Spleen (tissue), 11 donors: Measurements from ENCODE around the gene TMEM209. TPM values are rescaled to one million over a fixed set of nuclear protein-coding genes. Genes with fewer than 3 reads are reported as not detected.

Experiments
- DNase-seq: peaks from one replicate; pipeline ENCODE4 v3.0.0-alpha.2; 2020
- H3K27ac ChIP-seq, 8 donors: fragments of 200-600 bp; sonication (generic) in 7 of 8; 1 replicate in 4 of 8; 2 replicates in 4 of 8; pipeline versions ENCODE4 v1.5.0 to v1.8.0; 2016 to 2021; ENCODE audit warnings: inconsistent platforms in 4 of 8, mild to moderate bottlenecking in 4 of 8, moderate library complexity in 1 of 8
- H3K27me3 ChIP-seq, 7 donors: fragments of 200-600 bp; sonication (generic) in 6 of 7; replicated peaks in 1 of 7; 1 replicate in 4 of 7; 2 replicates in 3 of 7; pipeline versions ENCODE4 v1.5.0 to v1.8.0; 2016 to 2021; ENCODE audit warnings: inconsistent platforms in 3 of 7, mild to moderate bottlenecking in 1 of 7
- H3K36me3 ChIP-seq, 6 donors: fragments of 200-600 bp; sonication (generic) in 5 of 6; 1 replicate in 4 of 6; 2 replicates in 2 of 6; pipeline versions ENCODE4 v1.5.0 to v1.8.0; 2016 to 2021; ENCODE audit warnings: inconsistent platforms in 2 of 6
- H3K4me1 ChIP-seq, 6 donors: fragments of 200-600 bp; sonication (generic) in 5 of 6; 1 replicate in 3 of 6; 2 replicates in 3 of 6; pipeline versions ENCODE4 v1.5.0 to v1.8.0; 2016 to 2021; ENCODE audit warnings: inconsistent platforms in 3 of 6
- H3K4me3 ChIP-seq, 8 donors: fragments of 200-600 bp; sonication (generic) in 7 of 8; 1 replicate in 4 of 8; 2 replicates in 4 of 8; pipeline versions ENCODE4 v1.5.0 to v1.8.0; 2016 to 2021; ENCODE audit warnings: inconsistent platforms in 4 of 8, mild to moderate bottlenecking in 4 of 8, moderate library complexity in 2 of 8
- H3K9me3 ChIP-seq, 8 donors: fragments of 200-600 bp; sonication (generic) in 7 of 8; 1 replicate in 4 of 8; 2 replicates in 4 of 8; pipeline versions ENCODE4 v1.5.0 to v1.8.0; 2016 to 2021; ENCODE audit warnings: inconsistent platforms in 4 of 8
- CTCF ChIP-seq, 11 experiments: fragments of 200-600 bp in 7 of 11; fragments of 450-650 bp in 4 of 11; sonication (generic) in 4 of 11; IDR thresholded peaks in 8 of 11; conservative IDR thresholded peaks in 3 of 11; 1 replicate in 7 of 11; 2 replicates in 4 of 11; pipeline versions ENCODE4 v1.4.0 to v1.8.0; 2016 to 2021; ENCODE audit warnings: antibody characterized with exemption in 11 of 11, inconsistent platforms in 4 of 11, mild to moderate bottlenecking in 1 of 11
- POLR2A ChIP-seq, 3 donors: fragments of 450-650 bp; IDR thresholded peaks; one replicate each; pipeline ENCODE4 v1.5.1; 2017; ENCODE audit warnings: antibody characterized with exemption in 3 of 3, mild to moderate bottlenecking in 1 of 3
- POLR2AphosphoS5 ChIP-seq, 3 donors: sonication (generic); formaldehyde crosslinking; IDR thresholded peaks; one replicate each; pipeline ENCODE4 v1.5.1; 2017; ENCODE audit warnings: antibody characterized with exemption in 3 of 3
- WGBS, 5 donors: extraction: QIAGEN DNeasy Blood & Tissue Kit in 3 of 5; methylation state at CpG; one replicate each; pipeline versions ENCODE4 v1.1.5 to v1.1.7; 2013 to 2018; 5-methylcytosine and 5-hydroxymethylcytosine counted together
- intact Hi-C: fragments of 100-400 bp; cut with DNase I; formaldehyde crosslinking; loops from one replicate; pipeline ENCODE4 v1.15.0; 2023; ENCODE audit warnings: low total_unique reads
- polyA plus RNA-seq, 3 donors: library from polyadenylated mRNA; stranded (reverse); fragments of 200-250 nt; gene quantifications; one replicate each; pipeline ENCODE4 v1.2.1, GENCODE V29; 2013
- total RNA-seq, 7 donors: library from RNA; depleted of rRNA in 3 of 7; stranded (reverse); fragments of >200 nt in 3 of 7; fragmentation: NEBNext Ultra II Directional in 4 of 7; extraction: Animal tissue kit (Norgen Biotek cat#: 25700) in 4 of 7; gene quantifications; one replicate each; pipeline versions ENCODE4 v1.1.0 to v1.2.1, GENCODE V29; 2016 to 2021
- donor health status: healthy with polysubstance abuse.
- donor health status: DM: no; HTN: no; CAD: no; lungs with moderate emphysema.
- donor health status: DM: no; HTN: no; CAD: no.
- donor health status: Bipolar disorder and iron deficiency.
- donor health status: healthy.
- donor health status: DM: no; HTN: no; CAD: no.
- donor health status: DM: yes; HTN: yes; CAD: no.

TMEM209 gene
- total and polyA plus RNA-seq, 10 donors: 5.9 to 25.4 (median 17.4) TPM

DNA sequence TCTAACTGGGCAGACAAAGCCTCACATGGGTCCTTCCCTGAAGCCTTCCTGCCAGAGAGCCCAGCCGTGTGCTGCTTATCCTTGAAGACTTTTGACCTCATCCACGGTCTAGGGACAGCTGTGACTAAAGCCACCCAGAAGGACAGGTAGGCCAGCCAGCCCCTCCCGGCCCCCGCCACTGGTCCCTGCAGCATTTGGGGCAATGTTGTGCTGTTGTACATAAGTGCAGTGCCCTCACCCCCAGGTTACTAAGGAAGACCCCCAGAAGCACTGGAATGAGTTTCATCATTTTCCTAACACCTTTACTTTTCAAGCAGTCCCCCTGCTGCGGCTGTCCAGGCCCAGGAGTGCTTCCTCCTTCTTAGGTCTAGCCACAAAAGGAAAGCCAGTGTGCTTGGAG lies 43.0 kb downstream of the TMEM209 start:
- no peak for DNase-seq
- Histone ChIP-seq H3K36me3 (peaks cover 4 to 91% (median 55%) of the 10 kb centered on the region in 6 donors), H3K4me1 (no peaks in the 10 kb centered on the region), H3K27ac (no peak overlapping the region), H3K9me3 (peaks cover 0 to 7% (median 0%) of the 10 kb centered on the region in 8 donors), H3K4me3 (no peak overlapping the region), H3K27me3 (no peaks in the 10 kb centered on the region)
- 74 to 97% (median 94%) methylated on average over 3 to 5 of the region's 5 CpGs for WGBS, 5 donors
- TF ChIP-seq CTCF (IDR thresholded peaks at IDR 0.05 in 8 of 11, conservative IDR thresholded peaks at IDR 0.05 in 3 of 11) (no peak), POLR2A (IDR thresholded peaks at IDR 0.05) (no peak), POLR2AphosphoS5 (IDR thresholded peaks at IDR 0.05) (no peak)
- intact Hi-C loops: no loop called here

DNA sequence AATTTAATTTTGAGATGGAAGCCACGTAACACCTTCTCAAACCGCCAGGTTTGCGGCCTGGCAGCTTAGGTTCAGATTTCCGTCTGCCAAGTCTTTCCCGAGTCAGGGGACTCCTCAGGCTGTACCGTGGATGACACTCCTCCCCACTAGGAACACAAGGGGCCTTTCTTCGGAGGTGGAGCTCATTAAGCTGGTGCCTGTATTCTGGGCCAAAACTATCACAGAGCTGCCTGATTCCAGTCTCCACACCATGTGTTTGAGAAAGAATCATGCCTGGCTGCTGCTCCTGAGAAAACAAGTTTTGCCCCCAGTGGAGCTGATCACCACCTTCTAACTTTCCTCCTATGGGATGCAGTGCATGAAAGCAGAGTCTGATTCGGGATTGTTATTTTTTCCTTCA lies 44.8 kb downstream of the TMEM209 start:
- no peak for DNase-seq

DNA sequence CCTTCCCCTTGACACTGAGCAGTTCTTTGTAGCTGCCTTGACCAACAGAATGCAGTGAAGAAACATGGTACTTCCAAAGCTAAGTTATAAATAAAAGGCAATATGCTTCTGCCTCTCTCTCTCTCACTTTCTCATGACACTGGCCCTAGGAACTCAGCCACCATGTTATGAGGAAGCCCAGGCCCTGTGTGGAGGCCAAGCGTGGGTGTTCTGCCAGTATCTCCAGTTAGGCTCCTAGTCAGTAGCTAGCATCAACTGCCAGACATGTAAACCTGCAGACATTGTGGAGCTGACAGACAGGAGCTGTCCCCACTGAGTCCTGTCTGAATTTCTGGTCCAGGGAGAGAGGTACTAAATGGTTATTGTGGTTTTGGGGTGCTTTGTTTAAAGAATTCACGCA lies 45.2 kb downstream of the TMEM209 start:
- H3K4me3 ChIP-seq: no peak overlapping the region
- TF ChIP-seq POLR2A (IDR thresholded peaks at IDR 0.05) (no peak), POLR2AphosphoS5 (IDR thresholded peaks at IDR 0.05) (no peak), CTCF (IDR thresholded peaks at IDR 0.05 in 8 of 11, conservative IDR thresholded peaks at IDR 0.05 in 3 of 11) (no peak)
- H3K27ac ChIP-seq: no peak overlapping the region
- peaks cover 0 to 2% (median 0%) of the 10 kb centered on the region in 6 donors for H3K4me1 ChIP-seq
- H3K9me3 ChIP-seq: peaks cover 0 to 20% (median 8%) of the 10 kb centered on the region in 8 donors
- intact Hi-C loops: no loop called here
- peaks cover 4 to 69% (median 41%) of the 10 kb centered on the region in 6 donors for H3K36me3 ChIP-seq
- WGBS, 5 donors: 96 to 100% (median 98%) methylated on average over 2 of the region's 2 CpGs
- DNase-seq: no peak
- no peaks in the 10 kb centered on the region for H3K27me3 ChIP-seq

More for the DNA sequence above, 44.8 kb downstream of the TMEM209 start:
- H3K4me3 ChIP-seq: no peak overlapping the region
- TF ChIP-seq POLR2AphosphoS5 (IDR thresholded peaks at IDR 0.05) (no peak), POLR2A (IDR thresholded peaks at IDR 0.05) (no peak), CTCF (IDR thresholded peaks at IDR 0.05 in 8 of 11, conservative IDR thresholded peaks at IDR 0.05 in 3 of 11) (no peak)
- H3K27ac ChIP-seq: no peak overlapping the region
- H3K27me3 ChIP-seq: no peaks in the 10 kb centered on the region
- intact Hi-C loops: no loop called here
- H3K36me3 ChIP-seq: peaks cover 4 to 73% (median 43%) of the 10 kb centered on the region in 6 donors
- H3K9me3 ChIP-seq: peaks cover 0 to 20% (median 8%) of the 10 kb centered on the region in 8 donors
- 93 to 99% (median 96%) methylated on average over 8 of the region's 8 CpGs for WGBS, 5 donors
- no peaks in the 10 kb centered on the region for H3K4me1 ChIP-seq

DNA sequence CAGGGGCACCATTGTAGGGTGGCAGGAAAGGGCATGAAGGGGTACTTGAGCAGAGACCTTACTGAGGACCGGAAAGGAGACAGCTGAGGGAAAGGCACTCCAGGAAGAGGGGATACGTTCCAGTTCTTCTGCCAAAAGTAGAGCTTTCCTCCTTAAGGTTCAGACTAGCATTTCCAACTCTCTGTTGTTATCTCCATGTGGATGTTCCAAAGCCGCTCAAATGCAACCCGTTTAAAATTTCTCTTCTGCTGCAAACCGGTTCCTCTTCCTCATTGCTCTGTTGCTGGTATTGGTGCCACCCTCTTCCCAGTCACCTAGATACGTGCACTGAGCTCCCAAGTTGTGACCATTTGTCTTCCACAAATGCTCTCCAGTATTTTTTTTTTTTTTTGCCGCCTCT lies 47.5 kb downstream of the TMEM209 start:
- intact Hi-C loops: no loop called here
- Histone ChIP-seq H3K27me3 (no peaks in the 10 kb centered on the region), H3K36me3 (peaks cover 0 to 46% (median 27%) of the 10 kb centered on the region in 6 donors), H3K27ac (no peak overlapping the region), H3K9me3 (peaks cover 0 to 20% (median 8%) of the 10 kb centered on the region in 8 donors), H3K4me3 (no peak overlapping the region), H3K4me1 (peaks cover 0 to 26% (median 8%) of the 10 kb centered on the region in 6 donors)
- TF ChIP-seq CTCF (IDR thresholded peaks at IDR 0.05 in 8 of 11, conservative IDR thresholded peaks at IDR 0.05 in 3 of 11) (no peak), POLR2AphosphoS5 (IDR thresholded peaks at IDR 0.05) (no peak), POLR2A (IDR thresholded peaks at IDR 0.05) (no peak)
- DNase-seq: no peak
- WGBS, 5 donors: 91 to 95% (median 92%) methylated on average over 7 of the region's 7 CpGs
